Prostate gland (tissue), 2 donors: Measurements from ENCODE around the gene AGPAT1. TPM values are rescaled to one million over a fixed set of nuclear protein-coding genes. Genes with fewer than 3 reads are reported as not detected.
"Not testable (repeated sequence)": the region's sequence is repeated elsewhere in the genome, so short reads cannot be mapped to it uniquely, and the experiment has no call there.

Experiments used
- DNase-seq: peaks from one replicate; pipeline ENCODE4 v3.0.0-alpha.2; 2019; ENCODE audit warnings: low spot score
- H3K27ac ChIP-seq, 2 donors: fragments of 200-600 bp; sonication (generic); 2 replicates each; pipeline ENCODE4 v1.5.1; 2017 to 2019
- H3K27me3 ChIP-seq: fragments of 200-600 bp; sonication (generic); replicated peaks from 2 replicates; pipeline ENCODE4 v1.5.1; 2019; ENCODE audit not compliant: insufficient read depth
- H3K36me3 ChIP-seq, 2 donors: fragments of 200-600 bp; sonication (generic); 1 replicate in 1 of 2; 2 replicates in 1 of 2; pipeline versions ENCODE4 v1.5.1 to v1.8.1; 2017 to 2019
- H3K4me1 ChIP-seq: fragments of 200-600 bp; sonication (generic); replicated peaks from 2 replicates; pipeline ENCODE4 v1.5.1; 2019
- H3K4me3 ChIP-seq, 2 donors: fragments of 200-600 bp; sonication (generic); 2 replicates each; pipeline ENCODE4 v1.5.1; 2017 to 2019
- H3K9me3 ChIP-seq: fragments of 200-600 bp; sonication (generic); 2 replicates; pipeline ENCODE4 v1.5.1; 2017
- POLR2A ChIP-seq: fragments of 450-650 bp; IDR thresholded peaks from one replicate; pipeline ENCODE4 v1.6.1; 2016; ENCODE audit warnings: antibody characterized with exemption, mild to moderate bottlenecking
- POLR2AphosphoS5 ChIP-seq: sonication (generic); formaldehyde crosslinking; IDR thresholded peaks from one replicate; pipeline ENCODE4 v1.6.1; 2017; ENCODE audit warnings: antibody characterized with exemption
- WGBS: methylation state at CpG from one replicate; pipeline ENCODE4 v1.1.5; 2018; 5-methylcytosine and 5-hydroxymethylcytosine counted together
- intact Hi-C: fragments of 100-400 bp; cut with DNase I; formaldehyde crosslinking; loops from one replicate; pipeline ENCODE4 v1.14.2; 2022
- total RNA-seq, 2 donors: library from RNA; depleted of rRNA; stranded (reverse); fragments of >200 nt; gene quantifications; one replicate each; pipeline ENCODE4 v1.1.0, GENCODE V29; 2016
- TF ChIP-seq, protein P1 (sequence below), 4 experiments: fragments of 200-600 bp in 2 of 4; fragments of 450-650 bp in 2 of 4; sonication (generic) in 2 of 4; IDR thresholded peaks; 1 replicate in 3 of 4; 2 replicates in 1 of 4; pipeline ENCODE4 v1.5.1; 2016 to 2019; ENCODE audit warnings: antibody characterized with exemption in 4 of 4, mild to moderate bottlenecking in 2 of 4, moderate library complexity in 2 of 4

Gene AGPAT1
- total RNA-seq, 2 donors from 2014 or later: 52.6 to 113 TPM

DNA sequence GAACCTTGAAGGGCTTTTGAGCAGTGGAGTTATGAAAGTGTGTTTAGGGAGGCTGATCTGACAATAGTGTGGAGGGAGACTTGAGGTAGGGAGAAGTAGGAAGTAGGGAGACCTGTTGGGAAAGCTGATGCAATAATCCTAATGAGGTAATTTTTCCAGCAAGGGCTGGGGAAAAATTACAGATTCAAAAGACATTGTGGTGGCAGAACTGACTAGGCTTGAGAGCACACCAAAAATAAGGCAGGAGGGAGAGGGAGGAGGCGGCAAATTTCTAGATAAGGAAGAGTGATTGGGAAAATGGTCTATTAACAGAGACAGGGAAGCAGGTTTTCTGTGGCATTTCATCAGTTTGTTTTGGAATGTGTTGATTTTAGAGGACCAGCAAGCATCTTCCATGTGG is 29.6 kb downstream of the AGPAT1 start:
- H3K27ac ChIP-seq: no peak overlapping the region
- no peak overlapping the region for H3K4me3 ChIP-seq
- intact Hi-C loops: no loop called here
- no peaks in the 10 kb centered on the region for H3K4me1 ChIP-seq
- TF ChIP-seq POLR2AphosphoS5 (no peak), POLR2A (no peak)
- TF ChIP-seq, protein P1, sequence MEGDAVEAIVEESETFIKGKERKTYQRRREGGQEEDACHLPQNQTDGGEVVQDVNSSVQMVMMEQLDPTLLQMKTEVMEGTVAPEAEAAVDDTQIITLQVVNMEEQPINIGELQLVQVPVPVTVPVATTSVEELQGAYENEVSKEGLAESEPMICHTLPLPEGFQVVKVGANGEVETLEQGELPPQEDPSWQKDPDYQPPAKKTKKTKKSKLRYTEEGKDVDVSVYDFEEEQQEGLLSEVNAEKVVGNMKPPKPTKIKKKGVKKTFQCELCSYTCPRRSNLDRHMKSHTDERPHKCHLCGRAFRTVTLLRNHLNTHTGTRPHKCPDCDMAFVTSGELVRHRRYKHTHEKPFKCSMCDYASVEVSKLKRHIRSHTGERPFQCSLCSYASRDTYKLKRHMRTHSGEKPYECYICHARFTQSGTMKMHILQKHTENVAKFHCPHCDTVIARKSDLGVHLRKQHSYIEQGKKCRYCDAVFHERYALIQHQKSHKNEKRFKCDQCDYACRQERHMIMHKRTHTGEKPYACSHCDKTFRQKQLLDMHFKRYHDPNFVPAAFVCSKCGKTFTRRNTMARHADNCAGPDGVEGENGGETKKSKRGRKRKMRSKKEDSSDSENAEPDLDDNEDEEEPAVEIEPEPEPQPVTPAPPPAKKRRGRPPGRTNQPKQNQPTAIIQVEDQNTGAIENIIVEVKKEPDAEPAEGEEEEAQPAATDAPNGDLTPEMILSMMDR (IDR thresholded peaks at IDR 0.05): no peak
- WGBS: 96% methylated on average over 1 of the region's 1 CpG
- H3K9me3 ChIP-seq: no peaks in the 10 kb centered on the region
- H3K27me3 ChIP-seq: no peaks in the 10 kb centered on the region
- H3K36me3 ChIP-seq: no peaks in the 10 kb centered on the region
- DNase-seq: no peak

DNA sequence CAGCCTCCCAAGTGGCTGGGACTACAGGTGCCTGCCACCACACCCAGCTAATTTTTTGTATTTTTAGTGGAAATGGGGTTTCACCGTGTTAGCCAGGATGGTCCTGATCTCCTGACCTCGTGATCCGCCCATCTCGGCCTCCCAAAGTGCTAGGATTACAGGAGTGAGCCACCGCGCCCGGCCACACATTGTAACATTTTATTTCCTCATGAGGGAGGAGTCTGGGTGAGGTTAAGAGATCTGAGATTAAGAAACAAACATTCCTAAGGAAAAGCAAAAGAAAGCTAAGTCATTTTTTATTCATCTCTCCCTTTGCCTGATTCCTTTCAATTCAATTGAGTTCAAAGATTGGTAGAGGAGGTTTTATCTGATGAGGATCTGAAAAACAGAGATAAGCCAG is 31.6 kb downstream of the AGPAT1 start:
- H3K4me3 ChIP-seq, H3K4me1 ChIP-seq, H3K27me3 ChIP-seq, H3K36me3 ChIP-seq, DNase-seq, intact Hi-C loops, H3K27ac ChIP-seq, H3K9me3 ChIP-seq: not testable (repeated sequence)
- WGBS: 48% methylated on average over 7 of the region's 7 CpGs

DNA sequence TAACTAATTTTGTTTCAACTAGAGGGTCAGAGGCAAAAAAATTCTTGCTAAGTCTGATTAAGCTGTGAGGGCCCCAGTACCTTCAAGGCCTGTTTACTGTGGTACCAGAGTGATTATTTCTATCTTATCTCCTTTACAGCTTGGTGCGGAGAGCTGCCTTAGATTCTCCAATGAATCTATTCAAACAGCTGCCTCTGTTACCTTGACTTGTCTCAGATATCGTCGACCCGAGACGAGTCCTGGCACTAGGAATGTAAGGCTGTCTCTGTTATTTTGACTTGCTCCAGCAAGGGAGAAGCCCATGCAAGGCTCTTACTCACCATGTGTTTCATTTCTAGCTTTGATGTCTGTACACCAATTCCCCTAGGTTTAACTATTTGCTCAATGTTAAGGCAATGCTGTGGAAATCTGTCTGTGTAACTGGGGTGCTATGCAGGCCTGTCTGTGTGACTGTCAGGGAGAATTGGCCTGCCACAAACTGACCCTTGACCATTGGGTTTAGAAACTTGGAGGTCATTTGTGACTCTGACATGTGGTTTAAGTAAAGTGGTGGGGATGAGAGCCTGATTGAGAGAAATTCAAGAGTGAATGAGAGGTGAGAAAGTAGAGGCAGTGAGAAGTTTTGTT is 35.4 kb downstream of the AGPAT1 start:
- Histone ChIP-seq H3K4me3 (no peak overlapping the region), H3K9me3 (no peaks in the 10 kb centered on the region), H3K27me3 (no peaks in the 10 kb centered on the region), H3K36me3 (no peaks in the 10 kb centered on the region), H3K4me1 (no peaks in the 10 kb centered on the region), H3K27ac (no peak overlapping the region)
- WGBS: 52% methylated on average over 5 of the region's 5 CpGs
- TF ChIP-seq POLR2A: no peak
- no peak for TF ChIP-seq POLR2AphosphoS5
- TF ChIP-seq, protein P1 (IDR thresholded peaks at IDR 0.05): no peak
- no peak for DNase-seq
- intact Hi-C loops: no loop called here

DNA sequence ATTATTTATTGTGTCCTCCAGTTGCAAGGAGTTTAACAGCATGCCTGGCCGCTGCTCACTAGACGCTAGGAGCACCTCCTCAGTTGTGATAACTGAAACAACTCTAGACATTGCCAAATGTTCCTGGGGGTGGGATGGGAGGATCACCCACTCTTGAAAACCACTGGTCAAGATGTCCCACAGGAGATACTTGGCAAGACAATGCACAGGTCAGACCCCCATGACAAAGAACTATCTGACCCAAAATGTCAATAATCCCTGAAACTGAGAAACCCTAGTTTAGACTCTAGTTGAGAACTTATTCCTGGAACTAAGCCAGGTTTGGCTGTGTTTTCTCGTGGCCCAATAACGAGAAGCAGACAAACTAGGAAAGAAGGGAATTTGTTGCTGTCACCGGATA is 36.3 kb downstream of the AGPAT1 start:
- no peak overlapping the region for H3K27ac ChIP-seq
- WGBS: 66% methylated on average over 5 of the region's 5 CpGs

DNA sequence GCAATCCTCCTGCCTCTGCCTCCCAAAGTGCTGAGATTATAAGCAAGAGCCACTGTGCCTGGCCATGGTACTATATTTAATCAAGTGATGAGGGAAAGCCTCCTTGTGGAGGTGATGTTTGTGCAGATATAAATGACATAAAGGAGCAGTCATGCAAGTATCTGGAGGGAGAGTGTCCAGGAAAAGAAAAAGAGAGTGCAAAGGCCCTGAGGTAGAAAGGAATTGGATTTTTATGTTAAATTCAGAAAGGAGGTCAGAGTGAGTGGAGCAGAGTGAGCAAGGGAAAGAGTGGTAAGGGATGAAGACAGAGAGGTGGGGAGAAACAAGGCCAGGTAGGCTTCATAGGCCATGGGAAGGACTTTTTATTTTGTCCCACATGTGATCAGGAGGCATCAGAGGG is 38.4 kb downstream of the AGPAT1 start:
- no peaks in the 10 kb centered on the region for H3K9me3 ChIP-seq
- H3K4me1 ChIP-seq: no peaks in the 10 kb centered on the region
- no peak for DNase-seq
- no peaks in the 10 kb centered on the region for H3K27me3 ChIP-seq
- H3K36me3 ChIP-seq: no peaks in the 10 kb centered on the region
- H3K4me3 ChIP-seq: no peak overlapping the region
- TF ChIP-seq, protein P1 (IDR thresholded peaks at IDR 0.05): no peak
- no peak for TF ChIP-seq POLR2AphosphoS5
- no peak for TF ChIP-seq POLR2A
- intact Hi-C loops: no loop called here
- no peak overlapping the region for H3K27ac ChIP-seq

More for the DNA sequence above, 36.3 kb downstream of the AGPAT1 start:
- H3K27me3 ChIP-seq: no peaks in the 10 kb centered on the region
- TF ChIP-seq POLR2A: no peak
- TF ChIP-seq POLR2AphosphoS5: no peak
- TF ChIP-seq, protein P1 (IDR thresholded peaks at IDR 0.05): no peak
- intact Hi-C loops: no loop called here
- H3K4me3 ChIP-seq: no peak overlapping the region
- DNase-seq: no peak
- H3K4me1 ChIP-seq: no peaks in the 10 kb centered on the region
- H3K36me3 ChIP-seq: no peaks in the 10 kb centered on the region
- no peaks in the 10 kb centered on the region for H3K9me3 ChIP-seq
